DOHH2 (cell line): ENCODE measurements around the gene SIRT7.

ENCODE experiments used
- H3F3A ChIP-seq: fragments of 200-600 bp; sonication (generic), shearing (Covaris generic); 2 replicates; pipeline ENCODE4 v1.6.0; 2016; ENCODE audit warnings: antibody characterized with exemption, mild to moderate bottlenecking; ENCODE audit not compliant: control insufficient read depth, insufficient read depth
- H3K27ac ChIP-seq: fragments of 200-600 bp; sonication (generic); 2 replicates; pipeline ENCODE4 v1.5.1; 2014; ENCODE audit warnings: low read depth, mild to moderate bottlenecking, low read length, moderate library complexity
- H3K27me3 ChIP-seq: fragments of 200-600 bp; sonication (generic); 2 replicates; pipeline ENCODE4 v1.6.1; 2014; ENCODE audit warnings: mild to moderate bottlenecking, low read length, mixed read lengths; ENCODE audit not compliant: control insufficient read depth
- H3K36me3 ChIP-seq: fragments of 200-600 bp; sonication (generic); 2 replicates; pipeline ENCODE4 v1.6.1; 2014; ENCODE audit warnings: mild to moderate bottlenecking, low read length, moderate library complexity, mixed read lengths; ENCODE audit not compliant: control insufficient read depth
- H3K4me1 ChIP-seq: fragments of 200-600 bp; sonication (generic); 2 replicates; pipeline ENCODE4 v1.6.1; 2014; ENCODE audit warnings: mild to moderate bottlenecking, low read length, mixed read lengths; ENCODE audit not compliant: control insufficient read depth
- H3K4me2 ChIP-seq: fragments of 200-600 bp; sonication (generic); 2 replicates; pipeline ENCODE4 v1.6.0; 2014; ENCODE audit warnings: mild to moderate bottlenecking, low read length, moderate library complexity
- H3K4me3 ChIP-seq: fragments of 200-600 bp; sonication (generic); 2 replicates; pipeline ENCODE4 v1.5.1; 2014; ENCODE audit warnings: mild to moderate bottlenecking, low read length, mixed read lengths
- H3K79me2 ChIP-seq: fragments of 200-600 bp; sonication (generic); 2 replicates; pipeline ENCODE4 v1.6.1; 2014; ENCODE audit warnings: mild to moderate bottlenecking, low read length, mixed read lengths; ENCODE audit not compliant: control insufficient read depth
- H3K9me2 ChIP-seq: fragments of 200-600 bp; sonication (generic); replicated peaks from 2 replicates; pipeline ENCODE4 v1.6.1; 2014; ENCODE audit warnings: mild to moderate bottlenecking, low read length, mixed read lengths; ENCODE audit not compliant: control insufficient read depth
- H3K9me3 ChIP-seq: fragments of 200-600 bp; sonication (generic); 2 replicates; pipeline ENCODE4 v1.6.1; 2014; ENCODE audit warnings: antibody characterized with exemption, low read length, mixed read lengths; ENCODE audit not compliant: control insufficient read depth, insufficient read depth
- H4K20me1 ChIP-seq: fragments of 200-600 bp; sonication (generic); 2 replicates; pipeline ENCODE4 v1.6.0; 2014; ENCODE audit warnings: low read depth, mild to moderate bottlenecking, antibody characterized with exemption, low read length, moderate library complexity; ENCODE audit not compliant: control insufficient read depth, insufficient read depth
- CTCF ChIP-seq: fragments of 200-600 bp; sonication (generic); IDR thresholded peaks from one replicate; pipeline ENCODE4 v1.5.1; 2014; ENCODE audit warnings: antibody characterized with exemption, mild to moderate bottlenecking, low read depth, low read length; ENCODE audit not compliant: poor library complexity, severe bottlenecking
- EZH2phosphoT487 ChIP-seq: fragments of 200-600 bp; sonication (generic); IDR thresholded peaks from 2 replicates; pipeline ENCODE4 v1.6.1; 2017; ENCODE audit warnings: borderline replicate concordance, mild to moderate bottlenecking, antibody characterized with exemption, low read length, moderate library complexity, mixed read lengths

The SIRT7 gene

GRCh38 chr17:81930142-81931125 is 12.5 kb upstream of the SIRT7 start:
- no peak for TF ChIP-seq EZH2phosphoT487
- no peak overlapping the region for H3K4me2 ChIP-seq
- peaks cover 23% of the 10 kb centered on the region for H3K36me3 ChIP-seq
- H3K4me3 ChIP-seq = no peak overlapping the region
- peaks cover 4% of the 10 kb centered on the region; the same call in 1 of the 2 replicates for H3K27me3 ChIP-seq
- H4K20me1 ChIP-seq = peaks cover 7% of the 10 kb centered on the region; the same call in 1 of the 2 replicates
- 0 out of 2 replicates have a peak, but pooled peaks cover 2% of the 10 kb centered on the region for H3F3A ChIP-seq
- no peaks in the 10 kb centered on the region for H3K9me3 ChIP-seq
- H3K27ac ChIP-seq = no peak overlapping the region
- peaks cover 18% of the 10 kb centered on the region for H3K79me2 ChIP-seq
- peaks cover 21% of the 10 kb centered on the region for H3K4me1 ChIP-seq
- no peaks in the 10 kb centered on the region for H3K9me2 ChIP-seq

DNA sequence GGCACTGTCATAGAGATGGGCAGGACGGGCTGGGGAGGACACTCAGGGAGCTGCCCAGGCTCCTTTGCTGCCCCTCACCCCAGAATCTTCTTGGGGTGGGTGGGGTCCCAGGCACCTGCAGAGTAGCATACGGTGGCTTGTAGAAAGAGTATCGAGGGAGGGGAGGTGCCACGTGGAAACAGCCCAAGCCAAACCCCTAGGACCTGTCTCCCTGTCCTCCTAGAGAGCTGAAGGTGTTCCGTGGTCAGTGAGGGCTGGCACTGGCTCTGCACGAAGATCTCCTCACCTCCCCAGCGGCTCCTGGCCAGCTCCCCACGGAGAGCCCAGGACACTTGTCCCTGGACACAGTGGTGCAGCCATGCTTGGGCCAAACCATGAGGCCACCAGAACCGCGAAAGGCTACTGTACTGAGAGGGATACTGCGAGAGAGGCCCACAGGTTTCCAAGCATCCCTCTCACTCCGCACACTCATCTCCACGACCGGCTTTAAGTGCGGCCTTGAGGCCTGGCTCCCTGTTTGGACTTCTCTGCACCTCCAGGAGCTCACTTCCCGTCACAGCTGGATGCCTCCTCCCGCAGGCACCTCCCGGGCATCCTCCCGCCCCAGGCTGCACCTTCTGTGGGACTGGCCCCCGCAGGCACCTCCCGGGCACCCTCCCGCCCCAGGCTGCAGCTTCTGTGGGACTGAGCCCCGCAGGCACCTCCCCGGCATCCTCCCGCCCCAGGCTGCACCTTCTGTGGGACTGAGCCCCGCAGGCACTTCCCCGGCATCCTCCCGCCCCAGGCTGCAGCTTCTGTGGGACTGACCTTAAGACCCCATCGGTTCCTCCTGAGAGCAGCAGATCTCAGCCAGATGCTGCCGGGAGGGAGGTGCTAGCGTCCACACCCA is 11.5 kb upstream of the SIRT7 start:
- Histone ChIP-seq H3F3A (0 out of 2 replicates have a peak, but pooled peaks cover 2% of the 10 kb centered on the region), H3K79me2 (peaks cover 27% of the 10 kb centered on the region), H3K4me2 (no peak overlapping the region), H3K27me3 (peaks cover 4% of the 10 kb centered on the region; the same call in 1 of the 2 replicates), H3K27ac (no peak overlapping the region), H3K4me1 (peaks cover 29% of the 10 kb centered on the region), H3K9me3 (no peaks in the 10 kb centered on the region), H4K20me1 (peaks cover 14% of the 10 kb centered on the region), H3K9me2 (no peaks in the 10 kb centered on the region), H3K4me3 (no peak overlapping the region), H3K36me3 (peaks cover 15% of the 10 kb centered on the region)
- TF ChIP-seq EZH2phosphoT487 (no peak), CTCF (no peak)

- Histone ChIP-seq H4K20me1 (peaks cover 14% of the 10 kb centered on the region), H3K27me3 (peaks cover 4% of the 10 kb centered on the region; the same call in 1 of the 2 replicates), H3K79me2 (peaks cover 35% of the 10 kb centered on the region), H3F3A (0 out of 2 replicates have a peak, but pooled peaks cover 2% of the 10 kb centered on the region), H3K36me3 (peaks cover 8% of the 10 kb centered on the region), H3K4me1 (peaks cover 37% of the 10 kb centered on the region), H3K27ac (no peak overlapping the region), H3K4me2 (peak overlapping the region; percentile 86), H3K9me3 (no peaks in the 10 kb centered on the region), H3K9me2 (no peaks in the 10 kb centered on the region), H3K4me3 (peak overlapping the region; percentile 75)
- TF ChIP-seq EZH2phosphoT487 = no peak
- TF ChIP-seq CTCF = no peak
Observed at GRCh38 chr17:81928544-81929252, 10.7 kb upstream of the SIRT7 start.
